ES-I3 (cell line): ENCODE measurements around the gene THSD4.

ENCODE experiments used
- H3K36me3 ChIP-seq: 2 replicates; pipeline ENCODE4 v1.6.1; 2013; ENCODE audit warnings: mild to moderate bottlenecking, low read length, control low read depth, moderate library complexity; ENCODE audit not compliant: insufficient read depth
- H3K4me1 ChIP-seq: 2 replicates; pipeline ENCODE4 v1.6.1; 2013; ENCODE audit warnings: mild to moderate bottlenecking, control low read depth, low read length; ENCODE audit not compliant: insufficient read depth
- H3K9ac ChIP-seq: 2 replicates; pipeline ENCODE4 v1.6.1; 2013; ENCODE audit warnings: low read depth, mild to moderate bottlenecking, low read length, moderate library complexity
- H3K9me3 ChIP-seq: 2 replicates; pipeline ENCODE4 v1.6.1; 2013; ENCODE audit warnings: mild to moderate bottlenecking, low read length, moderate library complexity; ENCODE audit not compliant: control insufficient read depth, insufficient read depth

Gene THSD4

GRCh38 chr15:71338265-71338664 lies 223.0 kb downstream of the THSD4 start:
- H3K9me3 ChIP-seq: no peaks in the 10 kb centered on the region

DNA sequence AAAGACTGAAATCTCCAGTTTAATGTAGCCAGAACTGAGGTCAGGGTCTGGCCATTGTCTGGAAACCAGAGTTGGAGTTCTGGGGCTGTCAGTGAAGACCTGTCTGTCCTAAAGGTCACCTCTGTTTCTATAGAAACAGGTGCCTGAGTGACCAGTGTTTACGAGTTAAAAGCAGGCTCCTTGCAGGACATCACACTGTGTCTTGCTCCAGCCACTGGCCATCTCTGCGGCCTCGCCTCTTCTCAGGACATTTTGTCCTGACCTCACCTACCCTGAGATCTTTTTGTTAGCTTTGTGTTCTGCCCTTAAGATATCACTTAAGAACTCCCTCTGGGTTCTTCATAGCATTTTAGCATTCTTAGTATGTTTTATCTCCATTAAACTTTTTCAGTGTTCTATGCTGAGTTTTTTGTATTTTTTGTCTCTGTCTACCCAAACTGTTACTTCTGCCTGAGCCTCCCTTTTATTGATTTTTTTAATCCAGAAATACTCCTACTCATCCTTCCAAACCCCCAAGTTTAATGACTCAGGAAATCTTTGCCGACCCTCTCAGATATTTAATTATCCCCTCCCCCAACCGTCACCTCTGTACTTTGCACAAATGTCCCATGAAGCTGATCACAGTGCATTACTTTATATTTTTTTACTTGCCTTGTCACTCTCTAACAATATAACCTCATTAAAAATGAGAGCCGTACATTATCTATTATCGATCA lies 223.7 kb downstream of the THSD4 start:
- Histone ChIP-seq H3K9ac (no peak overlapping the region), H3K4me1 (0 out of 2 replicates have a peak, but pooled peaks cover 8% of the 10 kb centered on the region), H3K36me3 (no peaks in the 10 kb centered on the region), H3K9me3 (no peaks in the 10 kb centered on the region)

More at GRCh38 chr15:71338265-71338664, 223.0 kb downstream of the THSD4 start:
- Histone ChIP-seq H3K36me3 (no peaks in the 10 kb centered on the region), H3K9ac (no peak overlapping the region), H3K4me1 (0 out of 2 replicates have a peak, but pooled peaks cover 8% of the 10 kb centered on the region)

DNA sequence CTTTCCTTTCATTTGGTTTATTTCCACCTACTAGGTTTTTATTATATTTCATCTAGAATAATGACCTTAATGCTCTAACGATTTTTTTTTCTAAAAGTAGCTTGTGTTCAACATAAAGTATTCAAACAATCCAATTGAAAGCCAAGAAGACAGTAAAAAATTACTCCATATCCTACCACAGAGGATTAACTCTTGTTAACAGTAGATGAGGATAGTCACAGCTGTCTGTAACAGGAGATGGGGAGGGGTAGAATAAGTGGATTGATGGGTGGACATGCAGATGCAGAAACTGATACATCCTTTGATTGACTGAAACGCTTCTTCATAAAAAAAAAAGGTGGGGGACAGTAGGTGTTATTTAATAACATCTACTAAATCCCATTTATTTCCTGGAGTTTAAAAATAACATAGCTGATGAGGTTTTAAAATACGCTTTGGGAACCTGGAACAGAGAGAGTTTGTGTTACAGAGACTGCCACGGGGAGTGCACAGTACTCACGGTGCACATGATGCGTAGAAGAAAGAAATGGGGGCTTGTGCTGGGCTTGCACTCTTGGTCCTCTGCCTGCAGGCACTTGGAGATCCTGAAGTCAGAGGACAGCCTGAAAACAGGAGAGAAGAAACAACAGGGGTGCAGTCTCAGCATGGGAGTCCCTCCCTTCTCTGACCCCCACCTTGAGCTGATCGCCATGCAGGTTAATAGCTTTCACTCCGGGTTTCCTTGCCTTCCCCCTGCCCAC lies 226.7 kb downstream of the THSD4 start:
- no peaks in the 10 kb centered on the region for H3K36me3 ChIP-seq
- no peaks in the 10 kb centered on the region for H3K9me3 ChIP-seq
- no peak overlapping the region for H3K9ac ChIP-seq
- 0 out of 2 replicates have a peak, but pooled peaks cover 8% of the 10 kb centered on the region for H3K4me1 ChIP-seq

GRCh38 chr15:71342658-71343057 lies 227.4 kb downstream of the THSD4 start:
- 0 out of 2 replicates have a peak, but pooled peaks cover 2% of the 10 kb centered on the region for H3K4me1 ChIP-seq
- H3K9ac ChIP-seq: no peak overlapping the region
- H3K36me3 ChIP-seq: no peaks in the 10 kb centered on the region
- H3K9me3 ChIP-seq: no peaks in the 10 kb centered on the region

- no peaks in the 10 kb centered on the region for H3K36me3 ChIP-seq
- H3K4me1 ChIP-seq: peaks cover 6% of the 10 kb centered on the region
- H3K9ac ChIP-seq: no peak overlapping the region
- no peaks in the 10 kb centered on the region for H3K9me3 ChIP-seq
Measured at GRCh38 chr15:71344316-71344715, 229.0 kb downstream of the THSD4 start.

GRCh38 chr15:71345186-71345585 lies 229.9 kb downstream of the THSD4 start:
- H3K36me3 ChIP-seq: no peaks in the 10 kb centered on the region
- no peaks in the 10 kb centered on the region for H3K9me3 ChIP-seq
- H3K9ac ChIP-seq: no peak overlapping the region
- peaks cover 6% of the 10 kb centered on the region for H3K4me1 ChIP-seq

- Histone ChIP-seq H3K9me3 (no peaks in the 10 kb centered on the region), H3K4me1 (peaks cover 6% of the 10 kb centered on the region), H3K9ac (no peak overlapping the region), H3K36me3 (no peaks in the 10 kb centered on the region)
Measured at GRCh38 chr15:71346464-71346863, 231.2 kb downstream of the THSD4 start.

- Histone ChIP-seq H3K9me3 (no peaks in the 10 kb centered on the region), H3K4me1 (peaks cover 6% of the 10 kb centered on the region), H3K9ac (no peak overlapping the region), H3K36me3 (no peaks in the 10 kb centered on the region)
Measured at GRCh38 chr15:71348597-71348996, 233.3 kb downstream of the THSD4 start.

DNA sequence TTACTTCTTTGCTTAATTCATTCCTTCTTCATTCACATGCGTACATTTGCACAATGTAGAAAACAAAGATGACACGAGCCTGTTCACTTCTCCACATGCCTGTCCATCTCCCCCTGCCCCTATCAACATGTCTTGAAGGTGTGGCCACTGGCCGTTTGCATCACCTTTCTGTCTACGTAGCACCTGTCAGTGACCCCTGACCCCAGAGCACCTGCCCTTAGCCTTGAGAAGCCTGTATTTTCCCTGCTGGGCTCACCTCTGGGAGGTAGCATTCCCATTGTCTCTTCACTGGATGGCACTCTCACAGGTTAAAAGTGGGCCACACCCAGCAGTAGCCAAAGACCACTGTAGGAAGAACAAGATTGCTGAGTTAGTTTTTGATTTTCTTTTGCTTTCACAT lies 234.1 kb downstream of the THSD4 start:
- Histone ChIP-seq H3K9ac (no peak overlapping the region), H3K4me1 (peaks cover 6% of the 10 kb centered on the region), H3K36me3 (no peaks in the 10 kb centered on the region), H3K9me3 (no peaks in the 10 kb centered on the region)

- Histone ChIP-seq H3K36me3 (no peaks in the 10 kb centered on the region), H3K9me3 (no peaks in the 10 kb centered on the region), H3K9ac (no peak overlapping the region), H3K4me1 (peaks cover 6% of the 10 kb centered on the region)
Measured at GRCh38 chr15:71349736-71350526, 234.7 kb downstream of the THSD4 start.

GRCh38 chr15:71350622-71351378 lies 235.5 kb downstream of the THSD4 start:
- Histone ChIP-seq H3K9ac (no peak overlapping the region), H3K36me3 (no peaks in the 10 kb centered on the region), H3K9me3 (no peaks in the 10 kb centered on the region), H3K4me1 (peaks cover 6% of the 10 kb centered on the region)

DNA sequence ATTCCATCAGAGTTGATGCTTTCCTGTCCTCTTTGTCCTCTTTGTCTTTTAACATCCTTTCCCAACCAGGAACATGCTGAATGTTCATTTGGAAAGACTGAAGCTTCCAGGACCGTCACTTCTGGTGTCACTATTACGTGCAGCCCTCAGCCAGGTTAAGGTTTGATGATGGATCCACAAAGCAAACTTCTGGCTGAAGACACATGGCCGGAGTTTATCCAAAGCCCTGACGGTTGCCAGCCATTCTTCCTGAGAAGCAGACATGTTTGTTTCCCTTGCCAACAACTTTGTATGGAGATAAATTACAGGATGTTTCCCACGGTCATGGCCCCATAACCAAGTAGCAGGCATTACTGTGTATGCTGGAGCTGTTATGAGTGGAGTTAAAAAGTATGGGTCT lies 236.9 kb downstream of the THSD4 start:
- Histone ChIP-seq H3K9ac (no peak overlapping the region), H3K9me3 (no peaks in the 10 kb centered on the region), H3K4me1 (peaks cover 6% of the 10 kb centered on the region), H3K36me3 (no peaks in the 10 kb centered on the region)

DNA sequence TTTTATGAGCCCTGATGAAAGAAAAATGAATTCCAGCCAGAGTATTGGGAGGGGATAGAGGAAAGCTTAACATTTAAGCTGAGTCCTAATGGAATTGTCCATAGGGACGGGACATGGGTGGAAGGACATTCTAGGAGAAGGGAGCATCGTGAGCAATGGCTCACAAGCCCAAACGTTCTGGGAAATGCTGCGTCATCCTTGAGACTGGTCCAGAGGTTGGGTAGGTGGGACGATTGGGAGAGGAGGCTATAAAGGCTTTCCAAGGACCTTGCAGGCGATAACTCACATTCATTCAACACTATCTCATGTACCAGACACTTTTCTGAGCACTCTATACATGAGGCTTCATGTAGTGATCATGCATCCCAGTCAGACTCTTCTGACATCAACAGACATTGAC lies 237.5 kb downstream of the THSD4 start:
- Histone ChIP-seq H3K36me3 (no peaks in the 10 kb centered on the region), H3K4me1 (peaks cover 6% of the 10 kb centered on the region), H3K9ac (no peak overlapping the region), H3K9me3 (no peaks in the 10 kb centered on the region)

DNA sequence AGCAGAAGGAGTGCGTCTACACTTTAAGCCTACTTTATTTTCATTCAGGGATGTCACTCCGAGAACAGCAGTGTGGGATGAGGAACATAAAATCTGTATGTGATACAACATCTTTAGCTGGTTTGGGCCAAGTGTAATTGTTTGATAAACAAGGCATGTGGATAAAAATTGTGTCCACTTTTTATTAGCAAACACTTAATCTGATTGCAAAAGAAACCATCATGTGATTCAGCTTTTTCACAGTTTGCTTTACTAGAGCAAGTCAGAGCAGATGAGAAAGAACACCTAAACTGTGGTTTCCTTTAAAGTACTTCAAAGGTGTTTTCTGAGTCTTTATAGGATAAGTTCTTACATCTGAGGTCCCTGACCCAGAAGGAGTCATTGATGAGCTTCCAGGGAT lies 237.9 kb downstream of the THSD4 start:
- Histone ChIP-seq H3K36me3 (no peaks in the 10 kb centered on the region), H3K9ac (no peak overlapping the region)

More for the DNA sequence above, 237.9 kb downstream of the THSD4 start:
- Histone ChIP-seq H3K9me3 (no peaks in the 10 kb centered on the region), H3K4me1 (peaks cover 4% of the 10 kb centered on the region)
